Measurements from ENCODE around the gene RASEF.

DNA sequence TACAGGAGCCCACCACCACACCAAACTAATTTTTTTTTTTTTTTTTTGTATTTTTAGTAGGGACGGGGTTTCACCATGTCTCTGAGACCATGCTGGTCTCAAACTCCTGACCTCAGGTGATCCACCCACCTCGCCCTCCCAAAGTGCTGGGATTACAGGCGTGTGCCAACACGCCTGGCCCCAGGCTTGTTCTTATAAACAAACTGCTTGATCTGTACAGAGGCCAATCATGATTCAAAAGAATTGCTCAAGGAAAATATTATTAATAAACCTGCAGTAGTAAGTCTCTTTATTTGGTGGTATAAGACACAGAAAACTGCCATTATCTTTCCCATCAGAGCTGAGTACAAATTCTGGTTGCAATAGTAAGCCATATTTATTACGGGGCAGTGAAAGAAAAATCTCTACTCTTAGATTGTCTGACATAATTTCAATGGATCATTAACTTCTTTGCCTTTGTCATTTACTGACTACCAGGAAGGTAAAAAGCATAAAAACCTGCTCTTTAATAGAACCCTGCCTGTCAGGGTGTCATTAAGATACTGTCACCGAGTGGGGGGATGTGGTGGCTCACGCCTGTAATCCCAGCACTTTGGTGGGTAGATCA is 33.3 kb downstream of the RASEF start:
- TF ChIP-seq, protein P1, sequence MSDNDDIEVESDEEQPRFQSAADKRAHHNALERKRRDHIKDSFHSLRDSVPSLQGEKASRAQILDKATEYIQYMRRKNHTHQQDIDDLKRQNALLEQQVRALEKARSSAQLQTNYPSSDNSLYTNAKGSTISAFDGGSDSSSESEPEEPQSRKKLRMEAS (IDR thresholded peaks at IDR 0.05; ENCODE audit: low read depth, low read length), result no peak
- TF ChIP-seq, protein P2, sequence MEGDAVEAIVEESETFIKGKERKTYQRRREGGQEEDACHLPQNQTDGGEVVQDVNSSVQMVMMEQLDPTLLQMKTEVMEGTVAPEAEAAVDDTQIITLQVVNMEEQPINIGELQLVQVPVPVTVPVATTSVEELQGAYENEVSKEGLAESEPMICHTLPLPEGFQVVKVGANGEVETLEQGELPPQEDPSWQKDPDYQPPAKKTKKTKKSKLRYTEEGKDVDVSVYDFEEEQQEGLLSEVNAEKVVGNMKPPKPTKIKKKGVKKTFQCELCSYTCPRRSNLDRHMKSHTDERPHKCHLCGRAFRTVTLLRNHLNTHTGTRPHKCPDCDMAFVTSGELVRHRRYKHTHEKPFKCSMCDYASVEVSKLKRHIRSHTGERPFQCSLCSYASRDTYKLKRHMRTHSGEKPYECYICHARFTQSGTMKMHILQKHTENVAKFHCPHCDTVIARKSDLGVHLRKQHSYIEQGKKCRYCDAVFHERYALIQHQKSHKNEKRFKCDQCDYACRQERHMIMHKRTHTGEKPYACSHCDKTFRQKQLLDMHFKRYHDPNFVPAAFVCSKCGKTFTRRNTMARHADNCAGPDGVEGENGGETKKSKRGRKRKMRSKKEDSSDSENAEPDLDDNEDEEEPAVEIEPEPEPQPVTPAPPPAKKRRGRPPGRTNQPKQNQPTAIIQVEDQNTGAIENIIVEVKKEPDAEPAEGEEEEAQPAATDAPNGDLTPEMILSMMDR (IDR thresholded peaks at IDR 0.05; ENCODE audit: low read depth, low read length), result no peak
- no peak for TF ChIP-seq POLR2A (IDR thresholded peaks at IDR 0.05; ENCODE audit: extremely low read depth, insufficient read length)

All from NB4 (cell line).